VCaP (cell line): ENCODE results near the gene SHISA8.

Experiments used
- H3K27ac ChIP-seq: fragments of 450-650 bp; 2 replicates; pipeline ENCODE4 v1.5.1; 2017
- CTCF ChIP-seq: fragments of 450-650 bp; conservative IDR thresholded peaks from 2 replicates; pipeline ENCODE4 v1.5.1; 2017; ENCODE audit warnings: mild to moderate bottlenecking, moderate library complexity

The SHISA8 gene

GRCh38 chr22:41940832-41941765, 26.2 kb upstream of the SHISA8 start:
- TF ChIP-seq CTCF: peak; percentile 91
- H3K27ac ChIP-seq: peak overlapping the region; percentile 29

GRCh38 chr22:41939981-41940831, 25.3 kb upstream of the SHISA8 start:
- TF ChIP-seq CTCF: no peak
- H3K27ac ChIP-seq: peak overlapping the region; percentile 29

GRCh38 chr22:41936894-41937169, 22.0 kb upstream of the SHISA8 start:
- no peak overlapping the region for H3K27ac ChIP-seq
- TF ChIP-seq CTCF: no peak

- TF ChIP-seq CTCF: no peak
- no peak overlapping the region for H3K27ac ChIP-seq
Observed at GRCh38 chr22:41935509-41935908, 20.6 kb upstream of the SHISA8 start.

GRCh38 chr22:41935015-41935351, 20.1 kb upstream of the SHISA8 start:
- no peak overlapping the region for H3K27ac ChIP-seq
- no peak for TF ChIP-seq CTCF

- H3K27ac ChIP-seq: no peak overlapping the region
- no peak for TF ChIP-seq CTCF
Observed at GRCh38 chr22:41934284-41935014, 19.6 kb upstream of the SHISA8 start.
